Amygdala (tissue), 56 donors: Measurements from ENCODE around the gene CLEC18A.
"Not testable (repeated sequence)": the region's sequence is repeated elsewhere in the genome, so short reads cannot be mapped to it uniquely, and the experiment has no call there.

Source experiments
- DNase-seq, 56 donors: peaks; one replicate each; lab custom pipeline; 2025; lab: John Stamatoyannopoulos, UW

The CLEC18A gene

DNA sequence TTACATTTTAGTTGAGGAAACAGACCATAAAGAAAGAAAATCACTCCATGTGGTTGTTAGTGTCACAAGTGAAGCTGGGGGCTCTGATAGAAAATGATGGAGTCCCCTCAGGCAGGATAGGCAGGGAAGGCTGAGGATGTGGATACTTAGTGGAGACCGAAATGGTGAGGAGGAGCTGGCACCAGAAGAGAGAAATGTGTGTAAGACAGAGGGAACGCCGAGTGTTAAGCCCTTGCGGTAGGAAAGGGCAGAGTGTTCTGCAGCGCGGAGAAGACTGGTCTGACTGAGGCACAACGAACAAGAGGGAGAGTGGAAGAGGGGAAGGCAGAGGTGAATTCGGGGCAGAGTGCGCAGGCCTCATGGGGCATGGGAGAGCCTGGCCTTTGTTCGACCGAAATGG, 61.2 kb downstream of the CLEC18A start:
- not testable (repeated sequence) for DNase-seq

DNA sequence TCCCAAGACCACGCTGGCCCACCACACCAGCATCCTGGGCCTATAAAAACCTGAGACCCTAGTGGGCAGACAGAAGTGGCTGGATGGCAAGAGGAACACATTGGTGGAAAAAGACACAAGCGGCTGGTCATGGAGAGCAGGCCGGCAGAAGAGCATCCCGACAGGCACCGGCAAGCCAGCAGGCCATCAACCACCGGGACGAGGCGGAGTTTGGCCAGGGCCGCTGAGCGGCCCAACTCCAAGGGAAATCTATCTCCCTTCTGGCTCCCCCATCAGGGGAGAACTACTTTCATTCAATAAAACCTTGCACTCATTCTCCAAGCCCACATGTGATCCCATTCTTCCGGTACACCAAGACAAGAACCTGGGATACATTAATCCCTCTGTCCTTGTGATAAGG, 61.8 kb downstream of the CLEC18A start:
- not testable (repeated sequence) for DNase-seq
